Measurements from ENCODE around the gene SLC22A17. TPM values are rescaled to one million over a fixed set of nuclear protein-coding genes. Genes with fewer than 3 reads are reported as not detected.
A peak's percentile ranks its signal among the peaks of the same experiment; 100 is the strongest.
"Not testable (repeated sequence)": the region's sequence is repeated elsewhere in the genome, so short reads cannot be mapped to it uniquely, and the experiment has no call there.

Gene SLC22A17
- total RNA-seq, 1 donor from 2014 or later, result 42.4 TPM

DNA sequence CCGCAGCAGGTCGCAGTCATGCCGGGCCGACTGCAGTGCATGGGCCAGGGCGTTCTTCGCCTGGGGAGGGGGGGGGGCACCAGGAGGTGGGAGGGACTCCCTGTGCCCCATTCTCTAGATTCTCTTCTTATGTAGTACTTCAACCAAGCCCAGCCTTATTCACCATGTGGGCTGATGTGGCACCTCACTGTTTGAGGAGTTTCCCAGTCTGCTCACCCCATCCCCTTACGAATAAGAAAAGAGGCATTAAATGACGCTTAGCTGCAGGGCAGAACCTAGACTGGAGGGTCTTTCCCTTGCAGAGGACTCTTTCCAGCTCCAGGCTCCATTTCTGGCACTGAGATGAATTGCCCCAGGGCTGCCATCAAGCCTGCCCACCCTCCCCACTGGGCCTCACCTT, 36.3 kb upstream of the SLC22A17 start:
- H3K27ac Mint-ChIP-seq (ENCODE audit: unreplicated experiment), result no peak overlapping the region
- H3K27me3 Mint-ChIP-seq (ENCODE audit: low read depth), result peaks cover 8% of the 10 kb centered on the region
- DNase-seq (ENCODE audit: low read depth, low spot score), result no peak
- TF ChIP-seq, protein P1, sequence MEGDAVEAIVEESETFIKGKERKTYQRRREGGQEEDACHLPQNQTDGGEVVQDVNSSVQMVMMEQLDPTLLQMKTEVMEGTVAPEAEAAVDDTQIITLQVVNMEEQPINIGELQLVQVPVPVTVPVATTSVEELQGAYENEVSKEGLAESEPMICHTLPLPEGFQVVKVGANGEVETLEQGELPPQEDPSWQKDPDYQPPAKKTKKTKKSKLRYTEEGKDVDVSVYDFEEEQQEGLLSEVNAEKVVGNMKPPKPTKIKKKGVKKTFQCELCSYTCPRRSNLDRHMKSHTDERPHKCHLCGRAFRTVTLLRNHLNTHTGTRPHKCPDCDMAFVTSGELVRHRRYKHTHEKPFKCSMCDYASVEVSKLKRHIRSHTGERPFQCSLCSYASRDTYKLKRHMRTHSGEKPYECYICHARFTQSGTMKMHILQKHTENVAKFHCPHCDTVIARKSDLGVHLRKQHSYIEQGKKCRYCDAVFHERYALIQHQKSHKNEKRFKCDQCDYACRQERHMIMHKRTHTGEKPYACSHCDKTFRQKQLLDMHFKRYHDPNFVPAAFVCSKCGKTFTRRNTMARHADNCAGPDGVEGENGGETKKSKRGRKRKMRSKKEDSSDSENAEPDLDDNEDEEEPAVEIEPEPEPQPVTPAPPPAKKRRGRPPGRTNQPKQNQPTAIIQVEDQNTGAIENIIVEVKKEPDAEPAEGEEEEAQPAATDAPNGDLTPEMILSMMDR (conservative IDR thresholded peaks at IDR 0.05), result no peak
- no peak overlapping the region for H3K4me3 Mint-ChIP-seq
- no peaks in the 10 kb centered on the region for H3K4me1 Mint-ChIP-seq
- H3K36me3 Mint-ChIP-seq (ENCODE audit: low read depth), result no peaks in the 10 kb centered on the region
- H3K9me3 Mint-ChIP-seq, result peaks cover 3% of the 10 kb centered on the region

- H3K9me3 Mint-ChIP-seq, result no peaks in the 10 kb centered on the region
Measured at GRCh38 chr14:23387916-23388882, 35.5 kb upstream of the SLC22A17 start.

GRCh38 chr14:23386999-23387398, 34.3 kb upstream of the SLC22A17 start:
- H3K27ac Mint-ChIP-seq (ENCODE audit: unreplicated experiment), result no peak overlapping the region
- H3K36me3 Mint-ChIP-seq (ENCODE audit: low read depth), result no peaks in the 10 kb centered on the region
- no peaks in the 10 kb centered on the region for H3K9me3 Mint-ChIP-seq
- no peaks in the 10 kb centered on the region for H3K4me1 Mint-ChIP-seq
- no peak overlapping the region for H3K4me3 Mint-ChIP-seq
- no peak for DNase-seq (ENCODE audit: low read depth, low spot score)
- H3K27me3 Mint-ChIP-seq (ENCODE audit: low read depth), result peaks cover 2% of the 10 kb centered on the region
- TF ChIP-seq, protein P1 (conservative IDR thresholded peaks at IDR 0.05), result no peak

More at GRCh38 chr14:23387916-23388882, 35.5 kb upstream of the SLC22A17 start:
- Mint-ChIP-seq H3K27ac (ENCODE audit: unreplicated experiment) (peak overlapping the region; percentile 43), H3K36me3 (ENCODE audit: low read depth) (no peaks in the 10 kb centered on the region), H3K27me3 (ENCODE audit: low read depth) (peaks cover 6% of the 10 kb centered on the region), H3K4me3 (no peak overlapping the region), H3K4me1 (no peaks in the 10 kb centered on the region)
- DNase-seq (ENCODE audit: low read depth, low spot score), result no peak
- TF ChIP-seq, protein P1 (conservative IDR thresholded peaks at IDR 0.05), result no peak

- H3K27me3 Mint-ChIP-seq (ENCODE audit: low read depth); H3K4me1 Mint-ChIP-seq; DNase-seq (ENCODE audit: low read depth, low spot score); H3K9me3 Mint-ChIP-seq; H3K27ac Mint-ChIP-seq (ENCODE audit: unreplicated experiment); H3K36me3 Mint-ChIP-seq (ENCODE audit: low read depth); H3K4me3 Mint-ChIP-seq: not testable (repeated sequence)
Measured at GRCh38 chr14:23386266-23386657, 33.6 kb upstream of the SLC22A17 start.

DNA sequence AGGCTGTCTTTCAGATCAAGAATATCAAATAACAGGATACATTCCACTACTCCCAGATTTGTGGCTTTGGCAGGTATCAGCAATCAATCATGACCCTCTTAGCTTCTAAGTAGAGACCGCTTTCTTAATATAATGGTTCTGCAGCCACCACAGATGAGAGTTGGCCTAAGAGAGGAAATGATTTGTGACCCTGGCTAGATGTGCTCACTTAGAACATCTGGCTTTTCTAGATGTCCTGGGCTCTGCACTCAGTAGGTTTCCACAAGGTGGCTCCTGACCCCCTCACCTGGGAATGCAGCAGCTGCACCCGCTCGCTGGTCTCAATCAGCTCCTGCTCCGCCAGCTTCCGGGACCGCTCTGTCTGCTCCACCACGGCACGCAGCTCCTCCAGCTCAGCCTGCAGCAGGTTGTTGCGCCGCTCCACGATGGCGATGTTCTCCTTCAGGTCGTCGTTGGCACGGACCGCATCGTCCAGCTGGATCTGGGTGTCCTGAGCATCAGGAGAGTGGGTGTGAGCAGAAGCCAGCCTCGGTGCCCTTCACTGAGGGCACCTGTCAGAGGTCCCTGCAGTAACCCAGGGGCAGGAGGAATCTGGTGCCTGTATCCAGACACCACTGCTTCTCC, 33.1 kb upstream of the SLC22A17 start:
- TF ChIP-seq, protein P1 (conservative IDR thresholded peaks at IDR 0.05), result no peak
- no peak for DNase-seq (ENCODE audit: low read depth, low spot score)
- Mint-ChIP-seq H3K36me3 (ENCODE audit: low read depth) (no peaks in the 10 kb centered on the region), H3K4me1 (no peaks in the 10 kb centered on the region), H3K27ac (ENCODE audit: unreplicated experiment) (no peak overlapping the region), H3K4me3 (no peak overlapping the region), H3K9me3 (no peaks in the 10 kb centered on the region), H3K27me3 (ENCODE audit: low read depth) (no peaks in the 10 kb centered on the region)

DNA sequence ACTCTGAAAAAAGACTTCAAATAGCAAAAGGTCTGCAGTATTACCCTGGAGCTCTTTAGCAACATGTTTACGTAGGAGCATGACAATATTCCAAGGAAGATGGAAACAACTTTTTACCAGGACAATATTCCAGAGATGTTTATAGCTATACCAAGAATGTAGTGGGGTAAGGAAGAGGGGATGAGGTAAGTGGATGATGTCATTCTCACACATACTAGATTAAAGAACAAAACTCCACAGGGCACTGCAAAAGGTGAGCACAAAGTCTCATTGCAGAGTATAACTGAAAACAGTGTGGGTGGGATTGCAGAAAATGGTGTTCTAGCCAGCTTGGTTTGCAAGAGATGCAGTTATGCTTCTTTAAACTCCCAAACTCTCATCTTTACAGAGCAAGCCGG, 32.6 kb upstream of the SLC22A17 start:
- Mint-ChIP-seq H3K36me3 (ENCODE audit: low read depth) (no peaks in the 10 kb centered on the region), H3K27me3 (ENCODE audit: low read depth) (no peaks in the 10 kb centered on the region), H3K4me3 (no peak overlapping the region), H3K4me1 (no peaks in the 10 kb centered on the region), H3K27ac (ENCODE audit: unreplicated experiment) (no peak overlapping the region), H3K9me3 (no peaks in the 10 kb centered on the region)
- TF ChIP-seq, protein P1 (conservative IDR thresholded peaks at IDR 0.05), result no peak
- DNase-seq (ENCODE audit: low read depth, low spot score), result no peak
